Measurements from ENCODE around the gene APLP2. TPM values are rescaled to one million over a fixed set of nuclear protein-coding genes. Genes with fewer than 3 reads are reported as not detected.
A peak's percentile ranks its signal among the peaks of the same experiment; 100 is the strongest.
"Not testable (repeated sequence)": the region's sequence is repeated elsewhere in the genome, so short reads cannot be mapped to it uniquely, and the experiment has no call there.

Gene APLP2
- total RNA-seq, 1 donor from 2014 or later: 124 TPM

DNA sequence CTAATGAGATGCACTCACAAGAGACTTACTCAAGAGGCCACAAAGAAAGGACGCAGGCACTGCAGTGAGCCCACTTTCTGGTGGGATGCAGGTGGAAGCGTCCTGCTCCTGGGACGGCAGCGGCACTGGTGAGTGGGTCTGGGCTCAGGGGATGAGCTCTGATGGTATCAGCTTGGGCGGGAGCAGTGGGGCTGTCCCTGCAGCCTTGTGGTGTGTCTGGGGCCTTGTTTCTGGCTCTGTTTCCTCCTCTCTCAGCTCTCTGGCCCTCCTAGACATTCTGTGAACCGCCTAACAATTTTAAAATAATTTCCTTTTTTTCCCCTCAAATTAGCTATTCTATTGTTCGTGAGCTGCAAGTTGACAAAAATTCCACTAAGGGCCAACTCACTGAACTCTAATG lies 81.1 kb downstream of the APLP2 start:
- no peak for ATAC-seq

DNA sequence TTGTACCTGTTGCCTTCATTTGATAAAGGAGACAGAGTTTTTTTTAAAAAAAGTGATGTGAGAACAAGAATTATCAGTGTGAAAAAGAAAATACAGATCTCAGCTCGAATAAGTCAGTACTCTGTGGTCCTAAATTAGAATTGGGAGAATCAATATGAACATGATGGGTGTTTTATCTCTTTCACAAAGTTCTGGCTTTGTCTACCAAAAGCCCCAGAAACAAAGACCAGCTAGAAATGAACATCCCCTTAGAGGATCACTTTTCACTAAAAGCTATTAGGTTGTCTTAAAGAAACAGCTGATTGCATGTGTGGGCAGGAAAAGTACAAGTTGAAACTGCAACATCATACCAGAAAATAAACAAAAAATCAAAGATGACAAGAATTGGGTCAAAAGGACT lies 81.5 kb downstream of the APLP2 start:
- no peak for ATAC-seq

DNA sequence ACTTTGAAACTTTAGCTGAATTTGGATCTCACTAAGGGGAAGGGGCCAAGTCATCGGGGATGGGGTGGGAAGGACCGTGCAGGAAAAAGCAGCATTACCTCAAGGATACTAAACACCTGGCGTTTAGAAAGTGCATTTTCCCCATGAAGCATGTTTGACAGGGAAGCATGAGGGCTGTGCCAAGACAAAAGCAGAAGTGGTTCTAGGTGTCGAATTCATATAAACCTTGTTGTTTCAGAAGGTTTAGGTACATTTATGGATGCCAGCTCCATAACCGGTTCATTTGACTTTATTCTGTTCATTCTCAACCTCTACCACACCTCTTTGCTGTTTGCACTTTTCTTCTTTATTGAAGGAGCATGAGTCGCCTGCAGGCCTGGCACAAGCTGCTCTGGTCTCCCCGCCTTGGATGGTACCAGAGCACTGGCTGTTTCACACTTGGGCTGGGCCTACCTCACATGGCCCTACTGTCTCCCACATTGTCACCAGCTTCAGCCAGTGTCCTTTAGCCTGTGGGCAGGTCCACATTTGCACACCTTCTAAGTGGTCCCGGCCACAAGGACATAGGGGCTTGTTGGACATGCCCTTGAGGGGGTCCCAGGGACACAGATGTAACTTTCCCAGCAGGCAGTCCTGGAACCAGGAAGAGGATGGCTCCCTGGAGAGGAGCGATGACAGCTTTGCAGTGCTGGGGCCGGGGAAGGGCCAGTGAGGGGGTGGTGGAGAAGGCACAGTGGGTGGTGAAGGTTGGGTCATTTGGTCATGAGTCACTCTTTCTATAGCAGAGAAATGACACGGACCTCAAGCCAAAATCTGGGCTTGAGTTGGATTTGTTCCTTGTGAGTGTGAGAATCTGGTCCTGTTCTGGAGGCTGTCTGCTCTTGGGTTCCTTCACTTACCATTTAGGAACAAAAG lies 86.7 kb downstream of the APLP2 start:
- ATAC-seq: peak; percentile 61

GRCh38 chr11:130157101-130157500 lies 87.4 kb downstream of the APLP2 start:
- ATAC-seq: no peak

DNA sequence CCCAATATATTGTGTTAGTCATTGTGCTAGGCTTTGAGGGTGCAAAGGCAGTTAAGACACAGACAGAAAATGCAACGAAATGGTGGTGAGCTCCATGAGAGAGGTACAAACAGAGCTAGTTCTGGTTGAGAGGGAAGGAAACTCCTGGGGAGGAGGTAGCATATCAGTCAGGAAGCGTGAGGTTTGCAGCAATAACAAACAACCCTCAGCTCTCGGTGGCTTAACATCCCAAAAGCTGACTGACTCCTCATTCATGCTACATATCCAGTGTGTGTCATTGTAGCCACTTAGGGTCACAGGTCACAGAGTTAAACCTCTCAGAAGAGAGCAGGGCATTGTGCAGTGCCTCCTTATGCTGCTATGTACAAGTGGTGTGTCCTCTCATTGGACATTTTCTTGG lies 88.1 kb downstream of the APLP2 start:
- no peak for ATAC-seq

DNA sequence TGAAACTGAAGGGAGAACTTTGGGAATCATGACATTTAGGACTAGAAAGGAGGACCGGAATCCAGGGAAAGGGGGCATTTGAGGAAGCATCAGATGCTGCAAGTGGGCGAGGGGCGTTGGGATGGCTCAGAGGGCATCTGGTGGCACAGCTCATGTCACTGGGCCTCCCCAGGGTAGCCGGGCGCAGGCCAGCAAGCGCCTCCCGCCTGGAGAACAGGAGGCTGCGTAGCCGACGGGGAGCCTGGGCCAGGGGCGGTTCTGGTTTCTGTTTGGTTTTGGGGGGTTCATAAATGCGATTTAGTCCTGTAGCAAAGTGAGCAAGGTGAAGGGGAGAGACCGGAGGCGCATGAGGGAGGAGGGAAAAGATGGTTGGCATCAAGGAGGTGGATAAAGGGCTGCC lies 89.4 kb downstream of the APLP2 start:
- ATAC-seq: no peak

GRCh38 chr11:130159657-130160497 lies 90.2 kb downstream of the APLP2 start, which contains the start of gene ST14:
Gene ST14 (plus strand): TSS chr11:130159782. CDS start chr11:130159980, 198 bp downstream.
- ATAC-seq: peak; percentile 82

DNA sequence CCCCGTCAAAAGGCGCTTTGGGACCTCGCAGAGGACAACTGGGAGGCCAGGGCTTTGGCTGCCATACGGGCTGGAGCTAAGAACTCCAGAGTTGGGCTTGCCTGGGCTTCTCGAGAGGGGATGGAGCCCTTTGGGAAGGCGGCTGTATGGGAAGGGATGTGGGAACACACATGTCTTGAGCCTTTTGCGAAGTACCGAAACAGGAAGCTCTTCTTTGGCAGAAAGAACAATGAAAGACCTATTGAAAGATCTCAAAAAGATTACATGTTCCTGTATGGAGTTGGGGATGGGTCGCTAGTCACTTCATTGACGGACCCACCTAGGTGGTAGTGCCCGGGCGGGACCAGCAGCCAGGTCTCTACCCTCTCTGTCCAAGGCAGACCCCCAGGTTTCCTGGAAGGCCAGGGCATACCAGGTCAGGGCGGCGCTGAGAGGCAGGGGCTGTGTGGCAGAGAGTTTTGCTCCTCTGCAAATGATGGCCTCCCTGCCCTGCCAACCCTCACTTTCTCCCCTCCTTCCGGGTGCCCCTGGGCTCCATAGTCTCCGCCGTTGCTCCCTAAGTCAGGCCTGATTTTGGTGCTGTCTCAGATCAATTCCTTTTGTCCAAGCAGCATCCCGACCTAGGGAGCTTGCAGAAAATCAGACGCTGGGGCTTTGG lies 90.9 kb downstream of the APLP2 start:
- ATAC-seq: no peak

- no peak for ATAC-seq
Measured at GRCh38 chr11:130161441-130162145, 91.9 kb downstream of the APLP2 start.

DNA sequence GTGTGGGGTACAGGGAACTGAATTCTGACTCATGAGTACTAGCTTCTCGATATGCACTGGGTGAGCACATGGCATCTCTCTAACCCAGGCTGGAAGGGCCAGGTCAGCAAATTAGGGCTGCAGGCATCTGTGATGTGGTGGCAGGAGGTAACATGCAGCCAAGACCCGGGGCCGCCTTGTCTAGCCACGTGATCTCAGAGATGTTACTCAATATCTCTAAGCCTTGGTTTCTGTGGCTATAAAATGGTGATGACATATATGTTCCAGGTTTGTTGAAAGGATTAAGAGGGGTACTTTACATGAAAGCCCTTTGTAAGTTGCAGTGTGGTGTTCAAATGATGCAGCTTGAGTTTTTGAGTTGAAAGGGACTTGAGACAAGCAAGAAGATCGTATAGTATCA lies 93.0 kb downstream of the APLP2 start:
- peak; percentile 68 for ATAC-seq

- no peak for ATAC-seq
Measured at GRCh38 chr11:130163346-130164220, 93.9 kb downstream of the APLP2 start.

DNA sequence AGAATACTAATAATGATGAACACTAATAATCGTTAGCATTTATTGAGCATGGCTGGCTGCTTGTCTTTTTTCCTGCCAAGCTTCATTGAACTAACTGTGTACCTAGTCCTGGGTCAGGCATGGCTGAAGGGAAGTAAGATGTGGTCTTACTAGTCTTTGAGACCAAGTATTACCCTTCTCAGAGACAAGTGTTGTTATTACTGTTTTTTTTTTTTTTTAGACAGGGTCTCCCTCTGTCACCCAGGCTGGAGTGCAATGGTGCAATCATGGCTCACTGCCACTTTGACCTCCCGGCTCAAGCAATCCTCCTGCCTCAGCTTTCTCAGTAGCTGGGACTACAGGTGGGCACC lies 94.5 kb downstream of the APLP2 start:
- ATAC-seq: no peak

DNA sequence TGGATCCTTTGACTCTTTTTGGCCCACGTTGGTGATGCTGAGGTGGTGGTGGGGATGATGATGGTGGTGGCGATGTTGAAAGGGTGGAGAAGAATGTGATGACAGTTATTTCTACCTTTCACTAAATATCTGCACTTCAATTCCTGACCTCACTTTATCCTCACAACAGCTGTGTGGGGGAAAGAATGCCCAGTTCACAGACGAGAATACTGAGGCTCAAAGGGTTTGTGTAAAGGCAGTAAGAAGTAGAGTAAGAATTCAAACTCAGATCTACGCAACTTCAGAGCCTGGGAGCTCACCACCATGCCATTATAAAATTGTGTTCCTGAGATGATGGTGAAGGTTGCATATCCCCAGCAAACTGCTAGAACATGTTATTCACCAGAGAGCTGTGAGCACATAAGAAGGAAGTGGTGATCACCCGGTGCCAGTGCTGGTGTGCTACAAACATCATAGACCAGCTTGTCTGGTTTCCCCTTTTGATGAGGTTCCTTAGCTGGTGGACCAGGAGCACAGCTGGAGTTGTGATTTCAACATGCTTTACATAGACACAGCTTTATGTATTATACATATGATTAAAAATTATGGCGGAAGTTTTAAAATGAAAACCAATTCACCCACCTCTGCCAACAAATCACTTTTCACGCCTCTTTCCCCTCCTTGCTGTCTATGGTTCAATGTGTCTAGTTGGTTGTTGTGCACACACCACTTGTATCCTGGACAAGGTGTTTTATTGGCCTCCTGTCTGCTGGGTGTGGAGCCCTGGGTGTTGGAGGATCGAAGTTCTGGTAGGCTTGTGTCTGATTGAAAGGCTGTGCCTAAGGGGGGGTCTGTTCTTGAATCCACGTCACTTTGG lies 96.1 kb downstream of the APLP2 start:
- ATAC-seq: peak; percentile 52

GRCh38 chr11:130166457-130166784 lies 96.7 kb downstream of the APLP2 start:
- peak; percentile 93 for ATAC-seq

GRCh38 chr11:130167146-130167545 lies 97.5 kb downstream of the APLP2 start:
- ATAC-seq: no peak

DNA sequence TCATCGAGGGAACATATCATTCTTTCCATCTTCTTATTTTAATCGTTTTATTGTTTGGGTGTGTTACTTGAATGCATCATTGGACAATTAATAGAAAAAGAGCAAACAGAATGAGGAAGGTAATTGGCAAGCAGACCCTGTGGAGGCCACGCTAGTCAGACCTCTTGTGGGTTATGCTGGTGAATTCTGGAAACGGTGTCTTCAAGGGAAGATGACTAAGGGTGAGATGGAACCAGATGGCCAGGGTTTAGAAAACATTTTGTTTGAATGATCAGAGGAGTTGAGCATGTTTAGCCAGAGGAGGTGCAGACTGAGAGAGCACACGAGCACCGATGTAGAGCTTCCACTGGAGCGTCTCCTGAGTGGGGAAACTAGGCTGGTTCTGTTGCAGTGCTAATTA lies 98.4 kb downstream of the APLP2 start:
- no peak for ATAC-seq

- ATAC-seq: no peak
Measured at GRCh38 chr11:130170345-130170744, 100.7 kb downstream of the APLP2 start.

DNA sequence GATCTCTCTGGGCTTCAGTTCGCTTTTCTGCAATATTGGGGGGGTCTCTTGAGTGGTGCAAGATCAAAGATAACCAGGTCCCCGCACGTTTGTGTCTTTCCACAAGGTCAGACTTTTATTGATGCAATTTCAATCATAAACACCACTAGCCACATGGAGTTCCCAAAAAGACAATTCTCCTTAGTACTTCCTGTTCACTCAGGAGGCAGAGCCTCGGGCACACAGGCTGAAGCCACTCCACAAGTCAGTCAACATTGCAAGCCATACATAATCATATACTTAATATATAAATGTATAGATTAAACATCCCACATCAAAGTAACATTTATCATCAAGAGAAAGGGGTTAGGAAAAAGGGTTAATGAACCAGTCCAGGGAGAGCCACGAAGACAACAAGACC lies 101.8 kb downstream of the APLP2 start:
- peak; percentile 30 for ATAC-seq

- ATAC-seq: not testable (repeated sequence)
Measured at GRCh38 chr11:130172001-130172400, 102.3 kb downstream of the APLP2 start.

- no peak for ATAC-seq
Measured at GRCh38 chr11:130174642-130175041, 104.9 kb downstream of the APLP2 start.

DNA sequence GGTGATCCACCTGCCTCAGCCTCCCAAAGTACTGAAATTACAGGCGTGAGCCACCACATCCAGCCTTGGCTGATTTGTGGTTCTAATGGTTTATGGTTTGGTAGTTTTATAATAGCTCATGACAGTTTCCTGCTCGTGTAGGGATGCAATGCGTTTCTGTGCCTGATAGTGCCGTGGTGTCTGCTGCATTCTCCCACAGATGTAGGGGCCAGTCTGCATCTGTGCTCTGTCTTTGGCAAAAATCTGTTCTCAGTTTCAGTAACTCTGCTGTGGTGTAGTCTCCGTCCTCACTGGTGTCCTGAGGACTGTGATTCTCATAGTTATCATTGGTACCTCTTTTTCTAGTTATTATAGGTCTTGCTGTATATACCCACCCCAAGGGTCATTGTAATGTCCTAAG lies 106.2 kb downstream of the APLP2 start:
- ATAC-seq: no peak

All from esophagus mucosa (tissue), 1 donor.